BLaER1 (cell line): ENCODE results near the gene FRK.

Source experiments
- H3K27ac ChIP-seq: shearing (Covaris generic); formaldehyde crosslinking; 2 replicates; pipeline ENCODE4 v1.8.1; 2022
- H3K27me3 ChIP-seq: shearing (Covaris generic); formaldehyde crosslinking; 2 replicates; pipeline ENCODE4 v1.8.1; 2022
- H3K36me3 ChIP-seq: shearing (Covaris generic); formaldehyde crosslinking; 2 replicates; pipeline ENCODE4 v1.8.1; 2022
- H3K4me1 ChIP-seq: shearing (Covaris generic); formaldehyde crosslinking; 2 replicates; pipeline ENCODE4 v1.8.1; 2022
- H3K4me2 ChIP-seq: shearing (Covaris generic); formaldehyde crosslinking; 2 replicates; pipeline ENCODE4 v1.8.1; 2022
- H3K4me3 ChIP-seq: shearing (Covaris generic); formaldehyde crosslinking; 2 replicates; pipeline ENCODE4 v1.8.1; 2022
- H3K9ac ChIP-seq: shearing (Covaris generic); formaldehyde crosslinking; 2 replicates; pipeline ENCODE4 v1.8.1; 2022
- H3K9me3 ChIP-seq: shearing (Covaris generic); formaldehyde crosslinking; 2 replicates; pipeline ENCODE4 v1.8.1; 2022
- H4K20me1 ChIP-seq: shearing (Covaris generic); formaldehyde crosslinking; 2 replicates; pipeline ENCODE4 v1.8.1; 2022
- Cebpa-rat ChIP-seq: shearing (Covaris generic); IDR thresholded peaks from 2 replicates; pipeline ENCODE4 v1.8.1; 2022

Gene FRK, protein sequence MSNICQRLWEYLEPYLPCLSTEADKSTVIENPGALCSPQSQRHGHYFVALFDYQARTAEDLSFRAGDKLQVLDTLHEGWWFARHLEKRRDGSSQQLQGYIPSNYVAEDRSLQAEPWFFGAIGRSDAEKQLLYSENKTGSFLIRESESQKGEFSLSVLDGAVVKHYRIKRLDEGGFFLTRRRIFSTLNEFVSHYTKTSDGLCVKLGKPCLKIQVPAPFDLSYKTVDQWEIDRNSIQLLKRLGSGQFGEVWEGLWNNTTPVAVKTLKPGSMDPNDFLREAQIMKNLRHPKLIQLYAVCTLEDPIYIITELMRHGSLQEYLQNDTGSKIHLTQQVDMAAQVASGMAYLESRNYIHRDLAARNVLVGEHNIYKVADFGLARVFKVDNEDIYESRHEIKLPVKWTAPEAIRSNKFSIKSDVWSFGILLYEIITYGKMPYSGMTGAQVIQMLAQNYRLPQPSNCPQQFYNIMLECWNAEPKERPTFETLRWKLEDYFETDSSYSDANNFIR

DNA sequence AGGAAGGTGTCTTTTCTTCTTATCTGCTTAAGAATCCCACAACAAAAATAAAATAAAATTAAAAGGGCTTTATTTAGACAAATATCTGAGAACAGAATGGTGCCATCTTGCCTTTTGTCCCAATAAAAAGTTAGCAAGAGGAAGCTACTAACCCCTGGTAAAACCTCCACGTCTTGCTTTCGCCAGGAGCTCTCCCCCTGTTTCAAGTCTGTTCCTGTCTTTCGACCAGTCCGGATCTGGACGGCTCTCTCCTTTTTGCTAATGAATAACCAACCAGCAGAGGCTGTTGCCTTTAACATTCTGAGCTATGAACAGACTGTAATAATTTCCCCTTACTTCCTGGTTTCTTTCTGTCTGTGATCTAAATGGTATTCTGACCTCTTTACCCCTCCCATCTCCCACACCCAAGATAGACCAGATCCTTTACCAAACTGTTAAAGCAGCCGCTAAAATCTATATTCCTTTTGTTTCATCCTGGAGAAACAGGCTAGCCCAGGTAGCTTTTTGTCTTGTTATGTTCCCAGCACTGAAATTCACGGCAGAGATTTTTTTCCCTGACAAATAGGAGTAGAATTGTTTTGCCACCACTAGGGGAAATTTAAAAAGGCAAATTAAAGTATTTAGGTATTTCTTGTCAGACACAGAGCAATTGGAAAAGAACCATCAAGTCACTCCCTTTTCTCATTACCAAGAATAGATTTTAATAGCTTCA, at the start of gene FRK:
TSS of gene FRK (minus strand) at position 320 of the 712 bp plus-strand sequence. CDS start 580 bp downstream, outside the sequence.
- Histone ChIP-seq H3K9ac (no peak within 1 kb of the TSS), H3K4me1 (no peaks in the 10 kb centered on the region), H3K9me3 (no peaks in the 10 kb centered on the region), H3K27me3 (no peaks in the 10 kb centered on the region), H3K4me3 (no peak within 1 kb of the TSS), H4K20me1 (no peaks in the 10 kb centered on the region), H3K4me2 (no peak within 1 kb of the TSS), H3K27ac (no peak within 1 kb of the TSS), H3K36me3 (no peaks in the 10 kb centered on the region)
- no peak for TF ChIP-seq Cebpa-rat

GRCh38 chr6:116108836-116109235, 48.1 kb upstream of the FRK start:
- Histone ChIP-seq H3K4me2 (no peak overlapping the region), H3K36me3 (peaks cover 42% of the 10 kb centered on the region), H3K9me3 (no peaks in the 10 kb centered on the region), H3K4me3 (no peak overlapping the region), H3K9ac (no peak overlapping the region), H3K27ac (no peak overlapping the region), H3K4me1 (0 out of 2 replicates have a peak, but pooled peaks cover 2% of the 10 kb centered on the region), H3K27me3 (no peaks in the 10 kb centered on the region), H4K20me1 (no peaks in the 10 kb centered on the region)
- TF ChIP-seq Cebpa-rat: no peak

DNA sequence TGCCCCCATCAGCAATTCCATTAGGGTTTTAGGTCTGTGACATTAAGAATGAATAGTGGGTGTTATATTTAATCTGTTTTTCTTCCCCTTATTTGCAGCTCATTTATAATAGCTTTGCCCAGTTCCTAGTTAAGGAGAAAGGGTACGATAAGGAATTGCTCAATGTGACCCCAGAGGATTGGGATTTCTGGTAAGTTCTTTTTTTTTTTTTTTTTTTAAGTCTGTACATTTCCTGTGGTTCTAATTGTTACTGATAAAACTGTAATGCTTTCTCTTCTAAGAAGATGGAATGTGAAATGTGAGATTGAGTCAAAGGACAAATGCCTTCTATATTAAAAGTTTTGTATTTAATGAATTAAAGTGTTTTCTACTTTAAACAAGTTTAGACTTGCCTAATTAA, 45.5 kb upstream of the FRK start:
- H3K4me3 ChIP-seq: no peak overlapping the region
- no peaks in the 10 kb centered on the region for H3K9me3 ChIP-seq
- no peaks in the 10 kb centered on the region for H4K20me1 ChIP-seq
- H3K36me3 ChIP-seq: peaks cover 23% of the 10 kb centered on the region
- H3K27ac ChIP-seq: no peak overlapping the region
- peaks cover 20% of the 10 kb centered on the region for H3K4me1 ChIP-seq
- no peak overlapping the region for H3K4me2 ChIP-seq
- H3K9ac ChIP-seq: no peak overlapping the region
- no peak for TF ChIP-seq Cebpa-rat
- H3K27me3 ChIP-seq: no peaks in the 10 kb centered on the region

- Histone ChIP-seq H3K27ac (no peak overlapping the region), H3K27me3 (no peaks in the 10 kb centered on the region), H3K36me3 (peaks cover 14% of the 10 kb centered on the region), H3K4me2 (no peak overlapping the region), H3K4me1 (peaks cover 20% of the 10 kb centered on the region), H4K20me1 (no peaks in the 10 kb centered on the region), H3K9ac (no peak overlapping the region), H3K4me3 (no peak overlapping the region), H3K9me3 (no peaks in the 10 kb centered on the region)
- no peak for TF ChIP-seq Cebpa-rat
Observed at GRCh38 chr6:116105247-116105646, 44.6 kb upstream of the FRK start.

DNA sequence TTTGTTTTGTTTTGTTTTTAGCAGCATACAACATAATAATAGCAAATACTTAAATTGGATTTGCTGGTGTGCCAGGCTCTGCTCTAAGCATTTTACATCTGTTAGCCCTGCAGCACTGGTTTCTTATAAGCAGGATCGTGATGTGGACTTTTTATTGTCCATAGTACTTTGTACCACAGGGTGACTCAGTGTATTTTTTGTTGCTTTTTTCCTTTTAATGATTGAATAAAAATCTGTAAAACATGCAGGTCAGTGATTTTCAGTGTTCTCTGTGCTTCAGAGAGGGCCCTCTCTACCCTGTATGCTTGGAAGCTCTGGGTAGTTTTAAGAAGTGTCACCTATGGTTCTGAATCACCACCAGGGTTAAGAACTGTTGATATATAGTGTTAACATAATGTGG, 43.9 kb upstream of the FRK start:
- TF ChIP-seq Cebpa-rat: no peak
- H3K27me3 ChIP-seq: no peaks in the 10 kb centered on the region
- H3K27ac ChIP-seq: no peak overlapping the region
- no peak overlapping the region for H3K9ac ChIP-seq
- H3K9me3 ChIP-seq: no peaks in the 10 kb centered on the region
- H3K36me3 ChIP-seq: peaks cover 10% of the 10 kb centered on the region; the same call in 1 of the 2 replicates
- H3K4me1 ChIP-seq: peaks cover 20% of the 10 kb centered on the region
- H3K4me2 ChIP-seq: no peak overlapping the region
- no peak overlapping the region for H3K4me3 ChIP-seq
- H4K20me1 ChIP-seq: no peaks in the 10 kb centered on the region

DNA sequence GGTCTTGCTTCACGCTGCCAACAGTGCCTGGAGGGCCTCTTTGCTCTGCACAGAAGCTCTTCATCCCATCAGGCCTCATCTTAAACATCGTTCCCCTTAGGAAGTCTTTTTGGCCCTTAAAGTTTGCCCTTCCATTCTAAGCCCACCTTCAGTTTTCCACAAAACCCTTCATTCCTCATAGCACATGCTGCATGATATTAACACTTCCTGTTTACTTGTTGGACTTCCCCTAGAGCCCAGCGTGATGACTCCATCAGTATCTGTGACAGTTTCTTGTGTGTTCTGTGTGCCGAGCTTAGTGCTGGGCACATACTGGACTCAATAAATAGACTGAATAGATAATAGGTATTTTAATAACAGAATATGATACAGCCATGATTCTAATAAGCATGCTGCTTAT, 42.2 kb upstream of the FRK start:
- no peaks in the 10 kb centered on the region for H4K20me1 ChIP-seq
- no peaks in the 10 kb centered on the region for H3K36me3 ChIP-seq
- H3K27me3 ChIP-seq: no peaks in the 10 kb centered on the region
- H3K9ac ChIP-seq: no peak overlapping the region
- peaks cover 20% of the 10 kb centered on the region for H3K4me1 ChIP-seq
- no peak overlapping the region for H3K27ac ChIP-seq
- H3K4me3 ChIP-seq: no peak overlapping the region
- TF ChIP-seq Cebpa-rat: no peak
- H3K9me3 ChIP-seq: no peaks in the 10 kb centered on the region
- H3K4me2 ChIP-seq: peak overlapping the region; percentile 97

- peak overlapping the region; percentile 97 for H3K4me2 ChIP-seq
- H4K20me1 ChIP-seq: no peaks in the 10 kb centered on the region
- peak overlapping the region; percentile 76 for H3K4me3 ChIP-seq
- peaks cover under 1% of the 10 kb centered on the region; the same call in 1 of the 2 replicates for H3K9me3 ChIP-seq
- TF ChIP-seq Cebpa-rat: no peak
- H3K9ac ChIP-seq: peak overlapping the region; percentile 81
- H3K27me3 ChIP-seq: no peaks in the 10 kb centered on the region
- no peak overlapping the region for H3K27ac ChIP-seq
- H3K36me3 ChIP-seq: no peaks in the 10 kb centered on the region
- peaks cover 20% of the 10 kb centered on the region for H3K4me1 ChIP-seq
Observed at GRCh38 chr6:116101790-116102189, 41.1 kb upstream of the FRK start.

GRCh38 chr6:116101302-116101718, 40.6 kb upstream of the FRK start:
- H3K27ac ChIP-seq: peak overlapping the region; percentile 81

DNA sequence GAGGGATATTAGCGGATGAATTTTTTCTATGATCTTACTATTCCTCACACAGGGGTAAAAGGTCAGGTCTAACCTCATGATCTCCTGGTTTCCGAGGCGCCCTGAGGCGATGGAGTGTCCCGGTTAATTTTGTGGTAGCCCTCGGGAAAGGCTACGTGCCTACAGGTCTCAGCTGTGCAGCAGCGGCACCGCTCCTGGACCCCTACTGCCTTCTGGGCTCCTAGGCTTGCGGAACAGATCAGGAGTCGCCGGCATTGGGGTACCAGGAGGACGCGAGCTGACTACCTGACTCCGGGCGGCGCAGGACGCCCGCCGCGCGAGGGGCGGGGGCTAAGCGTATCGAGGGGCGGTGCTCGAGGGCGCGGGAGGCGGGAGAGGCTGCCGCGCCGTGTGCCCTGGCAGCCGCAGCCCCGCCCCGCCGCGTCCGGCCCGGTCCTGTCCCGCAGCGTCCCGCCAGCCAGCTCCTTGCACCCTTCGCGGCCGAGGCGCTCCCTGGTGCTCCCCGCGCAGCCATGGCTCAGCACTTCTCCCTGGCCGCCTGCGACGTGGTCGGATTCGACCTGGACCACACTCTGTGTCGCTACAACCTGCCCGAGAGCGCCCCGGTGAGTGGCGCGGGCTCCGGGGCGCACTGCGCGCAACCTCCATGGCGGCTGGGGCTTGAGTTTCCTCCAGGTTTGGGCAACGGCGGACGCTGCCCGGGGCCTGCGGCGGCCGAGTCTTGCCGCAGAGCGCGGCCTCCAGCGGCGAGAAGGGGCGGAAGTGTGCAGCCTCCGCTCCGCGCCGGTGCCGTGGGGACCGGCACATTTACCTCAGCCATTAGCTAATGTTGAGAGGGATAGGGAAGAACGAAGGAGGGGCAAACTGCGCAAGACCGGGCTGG, 40.0 kb upstream of the FRK start, which contains the start of gene NT5DC1:
TSS of gene NT5DC1 (plus strand) at position 435 of the 883 bp plus-strand sequence. CDS start at position 513, 78 bp downstream.
- Histone ChIP-seq H3K27me3 (no peaks in the 10 kb centered on the region), H3K9ac (peak within 1 kb of the TSS; percentile 81), H4K20me1 (no peaks in the 10 kb centered on the region), H3K27ac (peak within 1 kb of the TSS; percentile 81), H3K36me3 (no peaks in the 10 kb centered on the region), H3K9me3 (peaks cover 12% of the 10 kb centered on the region), H3K4me3 (peak within 1 kb of the TSS; percentile 76), H3K4me2 (peak within 1 kb of the TSS; percentile 97), H3K4me1 (peaks cover 20% of the 10 kb centered on the region)
- no peak for TF ChIP-seq Cebpa-rat

More at GRCh38 chr6:116101302-116101718, 40.6 kb upstream of the FRK start:
- TF ChIP-seq Cebpa-rat: no peak
- Histone ChIP-seq H4K20me1 (no peaks in the 10 kb centered on the region), H3K27me3 (no peaks in the 10 kb centered on the region), H3K4me1 (peaks cover 20% of the 10 kb centered on the region), H3K4me3 (peak overlapping the region; percentile 76), H3K36me3 (no peaks in the 10 kb centered on the region), H3K4me2 (peak overlapping the region; percentile 97), H3K9ac (peak overlapping the region; percentile 81), H3K9me3 (peaks cover 5% of the 10 kb centered on the region)
